GM21723 (cell line): ENCODE results near the gene G6PC1.
"Not testable (repeated sequence)": the region's sequence is repeated elsewhere in the genome, so short reads cannot be mapped to it uniquely, and the experiment has no call there.

Source experiments
- ATAC-seq: cut with Tn5 transposase; IDR thresholded peaks from one replicate; pipeline ENCODE4 v1.9.1; 2021; ENCODE audit warnings: mild to moderate bottlenecking, moderate library complexity; ENCODE audit not compliant: unreplicated experiment

The G6PC1 gene

GRCh38 chr17:42873315-42873714 lies 27.3 kb upstream of the G6PC1 start:
- ATAC-seq = no peak

DNA sequence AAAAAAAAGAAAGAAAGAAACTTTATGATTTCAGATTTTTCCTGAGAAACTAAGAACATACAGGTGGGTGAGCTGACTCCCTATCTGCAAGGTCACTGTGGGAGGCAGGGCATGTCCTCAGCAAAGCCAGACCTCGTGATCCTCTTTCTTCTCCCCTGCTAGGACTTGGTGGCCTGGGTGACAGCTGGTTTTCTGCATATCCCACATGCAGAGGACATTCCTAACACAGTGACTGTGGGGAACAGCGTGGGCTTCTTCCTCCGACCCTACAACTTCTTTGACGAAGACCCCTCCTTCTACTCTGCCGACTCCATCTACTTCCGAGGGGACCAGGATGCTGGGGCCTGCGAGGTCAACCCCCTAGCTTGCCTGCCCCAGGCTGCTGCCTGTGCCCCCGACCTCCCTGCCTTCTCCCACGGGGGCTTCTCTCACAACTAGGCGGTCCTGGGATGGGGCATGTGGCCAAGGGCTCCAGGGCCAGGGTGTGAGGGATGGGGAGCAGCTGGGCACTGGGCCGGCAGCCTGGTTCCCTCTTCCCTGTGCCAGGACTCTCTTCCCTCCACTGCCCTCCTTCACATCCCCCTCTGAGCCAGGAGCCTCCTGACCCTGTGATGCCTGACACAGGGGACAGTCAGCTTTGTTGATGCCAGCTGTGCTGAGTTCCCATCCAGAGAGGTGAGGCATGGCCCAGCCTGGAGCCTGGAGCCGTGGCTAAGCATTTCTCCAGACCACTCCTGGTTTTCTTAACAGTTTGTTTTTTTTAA lies 26.5 kb upstream of the G6PC1 start:
- not testable (repeated sequence) for ATAC-seq

GRCh38 chr17:42877037-42877436 lies 23.6 kb upstream of the G6PC1 start:
- ATAC-seq = no peak

DNA sequence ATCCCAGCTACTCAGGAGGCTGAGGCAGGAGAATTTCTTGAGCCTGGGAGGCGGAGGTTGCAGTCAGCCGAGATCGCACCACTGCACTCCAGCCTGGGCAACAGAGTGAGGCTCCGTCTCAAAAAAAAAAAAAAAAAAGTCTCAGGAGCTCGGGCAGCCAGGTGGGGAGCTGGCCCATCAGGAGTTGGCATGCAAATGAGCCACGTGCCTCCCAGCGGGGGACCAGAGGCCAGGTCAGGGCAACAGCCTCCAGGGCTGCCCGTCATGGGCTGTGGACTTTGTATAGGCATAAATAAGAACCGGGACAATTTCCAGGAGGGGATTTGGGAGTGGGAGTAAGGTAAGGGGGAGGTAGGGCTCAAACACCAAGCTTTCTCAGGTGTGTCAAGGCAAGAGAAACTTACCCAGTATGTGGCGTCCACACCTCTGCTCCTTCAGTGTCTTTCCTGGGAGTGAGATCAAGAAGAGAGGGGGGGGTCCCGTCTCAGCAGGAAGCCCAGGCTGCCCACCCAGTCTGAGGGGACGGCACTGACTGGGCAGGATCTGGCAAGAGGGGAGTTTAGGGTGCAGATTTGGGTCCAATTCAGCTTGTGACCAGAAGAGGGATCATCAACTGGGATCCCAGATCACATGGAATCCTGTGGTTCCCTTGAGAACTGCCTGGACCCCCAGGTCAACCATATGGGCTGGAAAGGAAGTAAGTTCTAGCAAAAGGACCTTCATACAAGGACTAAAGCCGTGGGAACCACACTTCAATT lies 22.3 kb upstream of the G6PC1 start:
- ATAC-seq = no peak

DNA sequence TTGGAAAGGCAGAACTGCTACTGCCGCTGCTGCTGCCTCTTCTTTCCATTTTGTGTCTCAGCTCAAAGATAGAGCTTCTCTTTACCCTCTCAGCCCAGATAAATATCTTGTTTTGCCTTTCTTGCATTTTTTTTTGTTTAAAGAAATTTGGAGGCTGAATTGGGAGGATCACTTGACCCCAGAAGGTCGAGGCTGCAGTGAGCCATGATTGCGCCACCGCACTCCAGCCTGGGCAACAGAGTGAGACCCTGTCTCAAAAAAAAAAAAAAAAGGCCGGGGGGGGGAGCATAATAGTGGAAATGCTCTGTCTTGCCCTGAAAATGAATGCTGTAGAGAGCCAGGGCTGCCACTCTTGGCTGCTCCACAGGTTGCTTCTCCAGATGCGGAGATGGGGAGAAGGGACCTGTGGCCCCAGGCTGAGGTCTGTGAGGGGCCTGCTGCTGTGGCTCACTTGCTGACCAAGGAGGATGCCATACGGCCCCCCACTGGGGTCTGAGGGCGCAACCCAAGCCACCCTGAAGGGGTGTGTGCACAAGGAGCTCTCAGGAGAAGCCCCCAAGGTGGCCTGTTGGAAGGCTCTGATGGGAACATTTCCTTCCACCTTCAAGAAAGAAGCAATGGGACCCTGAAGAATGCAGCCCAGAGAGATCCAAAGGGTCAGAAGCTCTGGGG lies 21.5 kb upstream of the G6PC1 start:
- no peak for ATAC-seq

DNA sequence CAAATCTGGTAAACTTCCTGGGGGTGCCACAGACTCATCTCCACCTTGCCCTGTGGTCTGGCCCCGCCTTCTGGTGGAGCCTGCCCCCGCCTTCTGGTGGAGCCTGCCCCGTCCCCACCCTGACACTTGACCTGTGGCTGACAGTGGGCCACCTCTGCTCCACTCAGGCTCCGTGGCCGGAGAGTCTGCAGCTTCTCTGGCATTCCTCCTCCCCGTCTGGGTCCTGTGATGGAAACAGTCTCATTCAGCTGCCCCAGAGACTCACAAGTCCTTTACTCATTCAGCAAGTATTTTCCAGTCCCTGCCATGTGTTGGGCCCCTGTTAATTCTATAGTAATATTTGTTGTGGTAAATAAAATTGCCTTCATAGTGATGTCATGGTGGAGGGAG lies 21.0 kb upstream of the G6PC1 start:
- no peak for ATAC-seq

DNA sequence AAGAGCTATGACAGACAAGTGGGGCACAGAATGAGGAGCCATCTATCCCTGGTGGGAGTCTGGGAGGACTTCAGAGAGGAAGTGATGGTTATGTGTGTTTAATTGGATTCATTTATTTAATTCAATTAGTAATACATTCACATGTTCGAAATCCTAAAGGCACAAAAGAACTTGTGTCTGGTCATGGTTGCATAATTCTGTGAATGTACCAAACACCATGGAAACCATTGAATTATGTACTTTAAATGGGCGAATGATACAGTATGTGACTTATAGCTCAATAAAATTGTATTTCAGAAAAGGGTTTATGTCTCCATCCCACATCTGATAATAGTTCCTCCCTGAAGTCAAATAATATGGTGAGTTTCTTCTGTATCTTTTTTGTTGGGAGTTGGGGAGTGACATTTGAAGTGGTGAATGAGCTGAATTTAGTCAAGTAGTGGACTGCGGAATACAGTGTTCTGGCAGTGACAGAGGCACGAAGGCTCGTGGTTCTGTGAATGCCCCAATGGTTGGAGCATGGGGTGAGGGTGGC lies 19.8 kb upstream of the G6PC1 start:
- ATAC-seq = no peak

DNA sequence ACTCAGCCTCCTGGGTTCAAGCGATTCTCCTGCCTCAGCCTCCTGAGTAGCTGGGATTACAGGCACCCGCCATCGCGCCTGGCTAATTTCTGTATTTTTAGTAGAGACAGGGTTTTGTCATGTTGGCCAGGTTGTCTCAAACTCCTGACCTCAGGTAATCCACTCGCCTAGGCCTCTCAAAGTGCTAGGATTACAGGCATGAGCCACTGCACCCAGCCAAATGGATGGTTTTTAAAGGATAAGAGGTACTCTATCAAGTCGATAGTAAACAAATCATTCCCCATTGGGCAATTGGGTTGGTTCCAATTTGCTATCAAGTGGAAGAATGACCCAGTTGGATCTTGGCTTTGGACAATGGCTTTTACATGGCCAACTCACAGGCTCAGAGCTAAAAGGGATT lies 18.9 kb upstream of the G6PC1 start:
- ATAC-seq = not testable (repeated sequence)

DNA sequence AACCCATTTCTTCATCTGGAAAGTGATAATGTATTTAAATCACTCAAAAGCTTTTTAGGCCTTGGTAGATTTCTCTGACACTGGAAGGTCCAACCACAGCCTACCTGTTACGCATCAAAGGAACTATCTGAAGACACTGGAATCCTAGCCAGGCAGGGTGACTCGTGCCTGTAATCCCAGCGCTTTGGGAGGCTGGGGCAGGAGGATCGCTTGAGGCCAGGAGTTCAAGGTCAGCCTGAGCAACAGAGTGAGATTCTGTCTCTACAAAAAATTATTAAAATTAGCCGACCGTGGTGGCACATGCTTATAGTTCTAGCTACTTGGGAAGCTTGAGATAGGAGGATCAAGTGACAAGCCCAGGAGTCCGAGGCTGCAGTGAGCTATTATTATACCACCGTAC lies 18.4 kb upstream of the G6PC1 start:
- no peak for ATAC-seq

DNA sequence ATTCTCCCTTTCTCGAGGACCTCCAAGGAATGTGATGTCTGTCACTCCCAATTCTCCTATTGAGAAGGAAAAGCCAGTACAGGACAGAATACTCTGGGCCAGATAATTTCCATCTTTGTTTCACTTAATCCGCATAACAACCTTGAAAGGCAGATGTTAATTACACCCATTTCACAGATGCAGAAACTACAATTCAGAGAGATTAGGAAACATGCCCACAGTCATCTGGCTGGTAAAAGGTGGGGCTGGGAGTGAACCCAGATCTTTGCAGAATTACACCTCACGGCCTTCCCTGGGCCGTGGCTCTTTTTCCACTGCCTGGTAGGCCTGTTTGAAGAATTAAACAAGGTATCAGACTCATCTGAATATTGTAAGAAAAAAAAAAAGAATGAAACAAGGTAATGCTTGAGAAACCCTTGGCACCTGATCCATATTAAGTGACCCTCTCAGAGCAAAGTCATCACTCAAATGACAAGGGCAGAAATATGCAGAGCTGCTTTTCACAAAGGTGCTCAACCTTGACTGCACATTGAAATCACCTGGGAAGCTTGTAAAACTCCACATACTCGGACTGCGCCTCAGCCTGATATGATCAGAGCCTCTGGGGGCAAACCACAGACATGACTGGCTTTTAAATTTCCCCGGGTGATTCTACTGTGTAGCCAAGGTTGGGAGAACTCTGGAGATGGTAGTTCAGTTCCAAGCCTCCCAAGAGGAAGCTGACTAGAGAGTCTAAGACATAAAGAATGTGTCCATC lies 16.6 kb upstream of the G6PC1 start:
- no peak for ATAC-seq

DNA sequence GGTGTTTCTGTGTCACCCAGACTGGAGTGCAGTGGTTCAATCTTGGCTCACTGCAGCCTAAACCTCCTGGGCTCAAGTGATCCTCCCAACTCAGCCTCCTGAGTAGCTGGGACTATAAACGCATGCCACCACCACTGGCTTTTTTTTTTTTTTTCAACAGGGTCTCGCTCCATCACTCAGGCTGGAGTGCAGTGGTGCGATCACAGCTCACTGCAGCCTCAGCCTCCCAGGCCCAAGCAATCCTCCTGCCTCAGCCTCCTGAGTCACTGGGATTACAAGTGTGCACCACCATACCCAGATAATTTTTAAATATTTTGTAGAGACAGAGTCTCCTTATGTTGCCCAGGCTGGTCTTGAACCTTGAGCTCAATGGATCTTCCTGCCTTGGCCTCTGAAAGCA lies 14.8 kb upstream of the G6PC1 start:
- not testable (repeated sequence) for ATAC-seq

DNA sequence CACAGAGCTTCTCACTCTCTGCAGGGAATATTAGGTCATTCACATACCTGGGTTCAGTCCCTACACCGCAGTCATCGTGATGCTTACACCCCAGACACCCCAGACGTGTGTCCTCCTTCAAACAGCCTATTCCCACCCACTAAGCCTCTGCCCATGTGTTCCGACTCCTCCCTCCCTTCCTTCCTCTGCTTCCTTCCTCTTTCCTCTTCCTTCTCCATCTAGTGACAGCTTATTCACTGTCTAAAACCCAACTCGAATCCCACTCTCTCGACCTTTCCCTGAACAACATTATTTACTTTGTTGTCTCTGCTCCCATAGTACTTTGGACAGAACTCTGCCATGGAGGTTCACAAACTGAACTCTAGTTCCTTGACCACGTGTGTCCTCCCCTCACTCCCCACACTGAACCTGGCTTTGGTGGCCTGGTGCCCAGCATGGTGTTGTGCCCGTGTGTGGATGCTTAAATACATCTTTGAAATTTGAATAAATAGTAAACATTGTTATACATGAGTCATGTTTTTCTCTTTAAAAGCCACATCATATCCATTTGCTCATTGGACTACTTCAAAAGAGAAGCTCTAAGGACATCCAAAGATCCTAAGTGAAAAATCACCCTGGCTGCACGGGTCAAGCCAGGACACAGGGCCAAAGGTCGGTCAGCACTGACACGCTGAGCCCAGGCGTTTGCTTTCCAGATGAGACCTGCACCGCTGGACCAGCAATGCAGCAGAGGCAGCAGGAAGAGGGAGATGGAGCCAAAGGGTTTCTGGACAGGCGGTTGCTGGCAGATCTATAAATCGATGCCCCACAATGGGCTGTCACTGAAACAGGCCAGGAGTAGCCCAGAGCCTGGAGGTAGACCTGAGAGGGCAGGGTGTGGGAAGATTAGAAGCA lies 14.1 kb upstream of the G6PC1 start:
- no peak for ATAC-seq

- ATAC-seq = no peak
Observed at GRCh38 chr17:42889809-42890208, 10.8 kb upstream of the G6PC1 start.

- ATAC-seq = no peak
Observed at GRCh38 chr17:42891539-42892152, 9.0 kb upstream of the G6PC1 start.

DNA sequence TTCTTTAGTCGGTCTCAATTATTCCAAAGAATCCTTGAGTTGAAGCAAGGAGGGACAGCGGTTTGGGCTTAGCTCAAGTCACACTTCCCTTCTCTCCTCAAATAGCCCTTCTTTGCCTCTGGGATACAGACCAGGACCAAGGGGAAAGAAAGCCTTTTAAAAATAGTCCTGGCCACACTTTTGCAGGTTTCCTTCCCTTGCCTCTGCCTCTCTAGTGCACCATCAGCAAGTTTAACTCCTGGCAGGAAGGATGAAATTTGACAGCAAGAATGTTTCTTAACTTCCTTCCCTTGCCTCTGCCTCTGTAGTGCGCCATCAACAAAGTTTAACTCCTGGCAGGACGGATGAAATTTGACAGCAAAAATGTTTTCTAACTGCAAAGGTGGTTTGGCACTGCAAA lies 7.2 kb upstream of the G6PC1 start:
- no peak for ATAC-seq

- ATAC-seq = no peak
Observed at GRCh38 chr17:42894283-42895184, 6.1 kb upstream of the G6PC1 start.

- ATAC-seq = no peak
Observed at GRCh38 chr17:42895185-42895555, 5.4 kb upstream of the G6PC1 start.

- ATAC-seq = no peak
Observed at GRCh38 chr17:42898147-42898811, 2.3 kb upstream of the G6PC1 start.
